NCI-H82 treated with DMSO at 0.1 percent for 48 hours (cell line): ENCODE measurements around the gene SFT2D2.

Experiments used
- DNase-seq: peaks from one replicate; lab custom pipeline; 2025; ENCODE audit not compliant: unreplicated experiment; lab: John Stamatoyannopoulos, UW

The SFT2D2 gene

DNA sequence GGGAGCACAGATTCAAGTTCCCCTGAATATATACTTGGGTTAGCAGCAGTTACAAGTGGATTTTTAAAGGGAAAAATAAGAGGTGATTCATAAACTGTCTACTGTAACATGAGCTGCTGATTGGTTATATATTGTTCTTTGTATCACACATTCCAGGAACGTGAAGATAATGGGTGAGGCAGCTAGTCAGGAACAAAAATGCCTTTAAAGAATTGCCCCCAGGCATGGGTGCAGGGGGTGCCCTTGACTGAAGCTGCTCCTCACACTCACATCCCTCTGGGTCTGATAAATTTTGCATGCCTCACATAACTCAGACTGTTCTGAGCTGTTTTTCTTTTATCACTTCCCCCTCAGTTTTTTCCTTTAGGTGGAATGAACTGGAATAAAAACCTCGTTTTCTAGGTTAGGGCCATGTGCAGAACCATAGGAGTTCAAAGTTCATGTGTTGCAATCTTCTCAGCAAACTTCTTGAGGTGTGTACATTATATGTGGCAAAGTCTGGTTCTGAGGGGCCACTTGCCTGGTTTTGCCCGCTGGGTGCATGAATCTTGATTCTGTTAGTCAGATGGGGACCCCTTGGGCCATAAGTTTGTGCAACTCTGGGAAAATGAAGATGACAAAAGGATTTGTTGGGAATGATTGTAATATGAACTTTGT, 76.0 kb downstream of the SFT2D2 start:
- DNase-seq, result no peak
